Measurements from ENCODE around the gene INPP4B. TPM values are rescaled to one million over a fixed set of nuclear protein-coding genes. Genes with fewer than 3 reads are reported as not detected.

The INPP4B gene
- total RNA-seq, 1 experiment from 2014 or later: 53.7 TPM

DNA sequence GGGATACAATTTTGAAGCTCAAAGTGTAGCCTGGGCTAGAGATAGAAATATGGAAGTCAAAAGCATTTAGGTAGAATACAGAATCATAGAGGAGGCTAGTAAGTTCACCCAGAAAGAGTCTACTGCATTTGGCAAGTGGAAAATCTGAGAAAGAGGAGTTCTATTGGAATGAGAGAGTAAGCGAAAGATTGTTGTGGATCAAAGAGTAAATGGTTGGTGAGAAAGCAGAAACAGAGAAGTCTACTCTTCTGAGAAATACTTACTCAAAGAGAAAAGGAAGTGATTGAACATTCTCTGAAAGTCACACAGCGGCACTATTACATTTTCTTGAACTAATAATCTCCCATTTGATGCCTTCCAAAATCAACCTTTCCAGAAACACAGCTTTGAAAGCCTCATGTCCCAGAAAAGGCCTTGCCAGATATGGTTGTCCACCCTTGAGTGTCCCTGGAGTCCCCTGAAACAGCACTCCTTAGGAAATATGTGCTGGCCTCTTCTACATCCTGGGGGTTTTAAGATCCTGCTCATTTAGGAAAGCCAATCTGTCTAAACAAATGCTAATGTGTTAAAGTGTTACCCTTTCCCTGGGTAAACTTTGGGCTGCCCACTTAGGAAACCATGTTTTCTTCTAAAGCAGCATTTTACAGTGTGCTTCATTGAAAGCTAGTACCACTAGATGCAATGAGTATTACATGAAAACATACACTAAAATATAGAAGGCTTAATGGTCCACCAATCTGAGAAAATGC is 132.6 kb downstream of the INPP4B start:
- POLR2A ChIA-PET (ENCODE audit: unreplicated experiment): interaction anchor here (0.6 kb wide), 1 partner anchor 239 kb away, joined by 6 read pairs; no protein-coding TSS in a partner anchor
- no TSS peak for BruUV-seq (replicated peaks)
- no peaks in the 10 kb centered on the region for H3K79me2 ChIP-seq (ENCODE audit: low read depth)

DNA sequence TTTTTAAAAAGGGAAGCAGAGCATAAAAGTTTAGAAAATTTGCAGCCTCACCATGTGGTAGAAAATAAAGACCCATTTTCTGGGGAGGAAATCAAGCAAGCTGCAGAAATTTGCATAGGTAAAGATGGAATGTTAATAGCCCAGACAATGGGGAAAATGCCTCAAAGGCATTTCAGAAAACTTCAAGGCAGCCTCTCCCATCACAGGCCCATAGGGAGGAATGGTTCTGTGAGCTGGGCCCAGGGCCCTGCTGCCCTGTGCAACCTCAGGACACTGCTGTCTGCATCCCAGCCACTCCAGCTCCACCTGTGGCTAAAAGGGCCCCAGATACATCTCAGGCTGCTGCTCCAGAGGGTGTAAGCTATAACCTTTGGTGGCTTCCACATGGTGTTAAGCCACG is 137.9 kb downstream of the INPP4B start:
- Histone ChIP-seq H3K4me1 (replicated peaks; ENCODE audit: insufficient read depth) (no peaks in the 10 kb centered on the region), H3K4me3 (no peak overlapping the region), H3K36me3 (ENCODE audit: low read depth) (no peaks in the 10 kb centered on the region; the same call in 1 of the 2 replicates), H3K9me2 (ENCODE audit: insufficient read depth) (no peaks in the 10 kb centered on the region), H3F3A (ENCODE audit: insufficient read depth, low read depth) (no peaks in the 10 kb centered on the region), H4K20me1 (ENCODE audit: insufficient read depth) (no peaks in the 10 kb centered on the region), H2AFZ (no peak overlapping the region), H3K9me3 (ENCODE audit: insufficient read depth, low read depth) (no peaks in the 10 kb centered on the region), H3K27me3 (ENCODE audit: insufficient read depth, low read depth) (no peaks in the 10 kb centered on the region), H3K4me2 (no peak overlapping the region), H3K27ac (no peak overlapping the region), H3K79me2 (ENCODE audit: low read depth) (no peaks in the 10 kb centered on the region)
- no TSS peak for BruUV-seq (replicated peaks)
- ChIA-PET POLR2A (ENCODE audit: unreplicated experiment) (no interaction called here), CTCF (no interaction called here)
- DNase-seq: no peak
- TF ChIP-seq, protein P1, sequence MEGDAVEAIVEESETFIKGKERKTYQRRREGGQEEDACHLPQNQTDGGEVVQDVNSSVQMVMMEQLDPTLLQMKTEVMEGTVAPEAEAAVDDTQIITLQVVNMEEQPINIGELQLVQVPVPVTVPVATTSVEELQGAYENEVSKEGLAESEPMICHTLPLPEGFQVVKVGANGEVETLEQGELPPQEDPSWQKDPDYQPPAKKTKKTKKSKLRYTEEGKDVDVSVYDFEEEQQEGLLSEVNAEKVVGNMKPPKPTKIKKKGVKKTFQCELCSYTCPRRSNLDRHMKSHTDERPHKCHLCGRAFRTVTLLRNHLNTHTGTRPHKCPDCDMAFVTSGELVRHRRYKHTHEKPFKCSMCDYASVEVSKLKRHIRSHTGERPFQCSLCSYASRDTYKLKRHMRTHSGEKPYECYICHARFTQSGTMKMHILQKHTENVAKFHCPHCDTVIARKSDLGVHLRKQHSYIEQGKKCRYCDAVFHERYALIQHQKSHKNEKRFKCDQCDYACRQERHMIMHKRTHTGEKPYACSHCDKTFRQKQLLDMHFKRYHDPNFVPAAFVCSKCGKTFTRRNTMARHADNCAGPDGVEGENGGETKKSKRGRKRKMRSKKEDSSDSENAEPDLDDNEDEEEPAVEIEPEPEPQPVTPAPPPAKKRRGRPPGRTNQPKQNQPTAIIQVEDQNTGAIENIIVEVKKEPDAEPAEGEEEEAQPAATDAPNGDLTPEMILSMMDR (conservative IDR thresholded peaks at IDR 0.05): no peak
- no peak for TF ChIP-seq EZH2 (IDR thresholded peaks at IDR 0.05; ENCODE audit: low read depth)
- intact Hi-C loops (cut with micrococcal nuclease; ENCODE audit: unreplicated experiment): no loop called here

More for the DNA sequence above, 132.6 kb downstream of the INPP4B start:
- H3K4me1 ChIP-seq (replicated peaks; ENCODE audit: insufficient read depth): no peaks in the 10 kb centered on the region
- intact Hi-C loops (cut with micrococcal nuclease; ENCODE audit: unreplicated experiment): no loop called here
- no peak overlapping the region for H3K4me3 ChIP-seq
- H3F3A ChIP-seq (ENCODE audit: insufficient read depth, low read depth): no peaks in the 10 kb centered on the region
- H3K9me2 ChIP-seq (ENCODE audit: insufficient read depth): no peaks in the 10 kb centered on the region
- no peak overlapping the region for H3K4me2 ChIP-seq
- no peaks in the 10 kb centered on the region; the same call in 1 of the 2 replicates for H3K36me3 ChIP-seq (ENCODE audit: low read depth)
- TF ChIP-seq, protein P1 (conservative IDR thresholded peaks at IDR 0.05): no peak
- TF ChIP-seq EZH2 (IDR thresholded peaks at IDR 0.05; ENCODE audit: low read depth): no peak
- CTCF ChIA-PET: no interaction called here
- H3K9me3 ChIP-seq (ENCODE audit: insufficient read depth, low read depth): no peaks in the 10 kb centered on the region
- no peak overlapping the region for H3K27ac ChIP-seq
- H3K27me3 ChIP-seq (ENCODE audit: insufficient read depth, low read depth): no peaks in the 10 kb centered on the region
- no peaks in the 10 kb centered on the region for H4K20me1 ChIP-seq (ENCODE audit: insufficient read depth)
- H2AFZ ChIP-seq: no peak overlapping the region
- DNase-seq: no peak

DNA sequence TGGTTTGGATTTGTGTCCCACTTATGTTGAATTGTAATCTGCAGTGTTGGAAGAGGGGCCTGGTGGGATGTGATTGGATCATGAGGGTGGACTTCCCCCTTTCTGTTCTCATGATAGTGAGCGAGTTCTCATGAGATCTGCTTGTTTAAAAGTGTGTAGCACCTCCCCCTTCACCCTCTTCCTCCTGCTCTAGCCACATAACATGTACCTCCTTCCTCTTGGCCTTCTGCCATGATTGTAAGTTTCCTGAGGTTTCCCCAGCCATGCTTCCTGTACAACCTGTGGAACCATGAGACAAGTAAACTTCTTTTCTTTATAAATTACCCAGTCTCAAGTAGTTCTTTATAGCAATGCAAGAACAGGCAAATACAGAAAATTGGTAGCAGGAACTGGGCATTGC is 138.7 kb downstream of the INPP4B start:
- no peak overlapping the region for H3K4me2 ChIP-seq
- ChIA-PET POLR2A (ENCODE audit: unreplicated experiment) (no interaction called here), CTCF (no interaction called here)
- H3F3A ChIP-seq (ENCODE audit: insufficient read depth, low read depth): no peaks in the 10 kb centered on the region
- no peak for TF ChIP-seq EZH2 (IDR thresholded peaks at IDR 0.05; ENCODE audit: low read depth)
- TF ChIP-seq, protein P1 (conservative IDR thresholded peaks at IDR 0.05): no peak
- no peaks in the 10 kb centered on the region for H4K20me1 ChIP-seq (ENCODE audit: insufficient read depth)
- no peaks in the 10 kb centered on the region for H3K79me2 ChIP-seq (ENCODE audit: low read depth)
- H3K36me3 ChIP-seq (ENCODE audit: low read depth): no peaks in the 10 kb centered on the region
- intact Hi-C loops (cut with micrococcal nuclease; ENCODE audit: unreplicated experiment): no loop called here
- H3K9me2 ChIP-seq (ENCODE audit: insufficient read depth): no peaks in the 10 kb centered on the region
- no peak for DNase-seq
- no peaks in the 10 kb centered on the region for H3K9me3 ChIP-seq (ENCODE audit: insufficient read depth, low read depth)
- no peaks in the 10 kb centered on the region for H3K27me3 ChIP-seq (ENCODE audit: insufficient read depth, low read depth)
- H2AFZ ChIP-seq: no peak overlapping the region
- H3K4me3 ChIP-seq: no peak overlapping the region
- H3K4me1 ChIP-seq (replicated peaks; ENCODE audit: insufficient read depth): no peaks in the 10 kb centered on the region
- BruUV-seq (replicated peaks): no TSS peak
- H3K27ac ChIP-seq: no peak overlapping the region
